Progenitor cell of endocrine pancreas (in vitro differentiated cells): ENCODE data around the gene SEC24D. TPM values are rescaled to one million over a fixed set of nuclear protein-coding genes. Genes with fewer than 3 reads are reported as not detected.
"Not testable (repeated sequence)": the region's sequence is repeated elsewhere in the genome, so short reads cannot be mapped to it uniquely, and the experiment has no call there.

Experiments used
- DNase-seq: peaks from one replicate; pipeline ENCODE4 v3.0.0; 2021; ENCODE audit warnings: low spot score; ENCODE audit not compliant: unreplicated experiment
- H3K27ac Mint-ChIP-seq: 2 replicates; pipeline ENCODE4 v1.8.0; 2021; ENCODE audit warnings: mild to moderate bottlenecking, moderate library complexity, mixed read lengths
- H3K27me3 Mint-ChIP-seq: 2 replicates; pipeline ENCODE4 v1.8.0; 2021; ENCODE audit warnings: mixed read lengths
- H3K36me3 Mint-ChIP-seq: 2 replicates; pipeline ENCODE4 v1.8.0; 2022; ENCODE audit warnings: mixed read lengths; ENCODE audit not compliant: insufficient read depth
- H3K4me1 Mint-ChIP-seq: 2 replicates; pipeline ENCODE4 v1.8.0; 2021; ENCODE audit warnings: low read depth, mixed read lengths
- H3K4me3 Mint-ChIP-seq: 2 replicates; pipeline ENCODE4 v1.8.0; 2021; ENCODE audit warnings: low read depth, mild to moderate bottlenecking, moderate library complexity, mixed read lengths
- H3K9me3 Mint-ChIP-seq: 2 replicates; pipeline ENCODE4 v1.8.0; 2021; ENCODE audit warnings: low read depth, mixed read lengths
- long read RNA-seq: library from polyadenylated mRNA; unstranded; transcript quantifications from one replicate; pipeline ENCODE4 v2.0.0, GENCODE V29; 2020
- total RNA-seq: library from RNA; stranded (reverse); gene quantifications from 2 replicates; pipeline ENCODE4 v1.2.1, GENCODE V29; 2021
- TF ChIP-seq, protein P1 (sequence below): fragments of 200-600 bp; sonication (generic); IDR thresholded peaks from one replicate; pipeline ENCODE4 v1.5.0; 2021; ENCODE audit warnings: antibody characterized with exemption, mild to moderate bottlenecking; ENCODE audit not compliant: unreplicated experiment

The SEC24D gene
- total RNA-seq, result 30.1 and 30.2 TPM in 2 replicates
- long read RNA-seq, full-length matches to known transcripts, result 1 of 20 reads
- long read RNA-seq, partial matches to known transcripts, result 13 of 20 reads
- long read RNA-seq, other reads (novel, unspliced or antisense), result 6 of 20 reads

GRCh38 chr4:118835571-118836300 lies at the start of gene SEC24D:
TSS of gene SEC24D (minus strand) at chr4:118836126. CDS start at chr4:118833696, 2,430 bp downstream.
- Mint-ChIP-seq H3K27me3 (peaks cover 9% of the 10 kb centered on the region), H3K4me1 (peaks cover 7% of the 10 kb centered on the region), H3K36me3 (peaks cover 8% of the 10 kb centered on the region), H3K9me3 (no peaks in the 10 kb centered on the region), H3K4me3 (peak within 1 kb of the TSS; percentile 91), H3K27ac (peak within 1 kb of the TSS; percentile 97)
- TF ChIP-seq, protein P1, sequence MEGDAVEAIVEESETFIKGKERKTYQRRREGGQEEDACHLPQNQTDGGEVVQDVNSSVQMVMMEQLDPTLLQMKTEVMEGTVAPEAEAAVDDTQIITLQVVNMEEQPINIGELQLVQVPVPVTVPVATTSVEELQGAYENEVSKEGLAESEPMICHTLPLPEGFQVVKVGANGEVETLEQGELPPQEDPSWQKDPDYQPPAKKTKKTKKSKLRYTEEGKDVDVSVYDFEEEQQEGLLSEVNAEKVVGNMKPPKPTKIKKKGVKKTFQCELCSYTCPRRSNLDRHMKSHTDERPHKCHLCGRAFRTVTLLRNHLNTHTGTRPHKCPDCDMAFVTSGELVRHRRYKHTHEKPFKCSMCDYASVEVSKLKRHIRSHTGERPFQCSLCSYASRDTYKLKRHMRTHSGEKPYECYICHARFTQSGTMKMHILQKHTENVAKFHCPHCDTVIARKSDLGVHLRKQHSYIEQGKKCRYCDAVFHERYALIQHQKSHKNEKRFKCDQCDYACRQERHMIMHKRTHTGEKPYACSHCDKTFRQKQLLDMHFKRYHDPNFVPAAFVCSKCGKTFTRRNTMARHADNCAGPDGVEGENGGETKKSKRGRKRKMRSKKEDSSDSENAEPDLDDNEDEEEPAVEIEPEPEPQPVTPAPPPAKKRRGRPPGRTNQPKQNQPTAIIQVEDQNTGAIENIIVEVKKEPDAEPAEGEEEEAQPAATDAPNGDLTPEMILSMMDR, result no peak
- peak; percentile 88 for DNase-seq

DNA sequence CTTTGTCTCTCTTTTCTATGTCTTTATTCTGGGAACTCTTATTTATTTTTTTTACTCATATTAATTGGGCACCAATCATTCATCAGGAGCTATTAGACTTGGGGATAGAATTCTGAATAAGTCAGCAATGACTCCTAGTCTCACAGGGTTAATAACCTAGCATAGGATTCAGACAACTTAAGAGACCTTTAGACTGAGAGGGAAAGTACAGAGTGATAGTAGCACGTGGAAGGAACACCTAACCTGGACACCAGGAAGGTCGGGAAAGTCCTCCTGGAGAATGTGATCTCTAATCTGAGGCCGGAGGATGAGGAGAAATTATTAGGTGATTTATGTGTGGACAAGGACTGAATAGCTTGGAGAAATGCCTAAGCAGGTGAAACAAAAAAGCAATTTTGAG lies 48.8 kb upstream of the SEC24D start:
- H3K9me3 Mint-ChIP-seq, result no peaks in the 10 kb centered on the region
- peaks cover 4% of the 10 kb centered on the region for H3K4me1 Mint-ChIP-seq

DNA sequence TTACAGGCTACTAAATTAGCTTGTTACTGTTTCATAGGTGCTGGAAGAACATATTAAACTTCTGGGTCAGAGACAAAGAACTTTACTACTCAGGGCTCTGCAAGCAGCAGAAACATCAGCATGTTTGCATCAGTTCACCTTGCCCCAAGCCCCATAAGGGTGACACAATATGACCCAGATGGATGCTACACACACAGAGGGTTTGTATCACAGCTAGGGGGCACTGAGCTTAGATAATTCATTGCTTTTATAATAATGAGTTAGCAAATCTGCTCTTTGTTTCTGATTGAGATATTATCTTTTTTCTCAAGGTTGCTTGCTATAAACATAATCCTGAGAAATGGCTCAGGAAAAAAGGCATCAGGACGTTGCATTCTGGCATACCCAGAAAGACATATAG lies 47.9 kb upstream of the SEC24D start:
- Mint-ChIP-seq H3K36me3 (no peaks in the 10 kb centered on the region), H3K27me3 (peaks cover 19% of the 10 kb centered on the region), H3K27ac (no peak overlapping the region), H3K9me3 (peaks cover 4% of the 10 kb centered on the region), H3K4me3 (no peak overlapping the region), H3K4me1 (peaks cover under 1% of the 10 kb centered on the region)
- DNase-seq, result no peak
- TF ChIP-seq, protein P1, result no peak

More for the DNA sequence above, 48.8 kb upstream of the SEC24D start:
- H3K27ac Mint-ChIP-seq, result no peak overlapping the region
- TF ChIP-seq, protein P1, result no peak
- no peak overlapping the region for H3K4me3 Mint-ChIP-seq
- peaks cover 25% of the 10 kb centered on the region for H3K27me3 Mint-ChIP-seq
- no peak for DNase-seq
- no peaks in the 10 kb centered on the region for H3K36me3 Mint-ChIP-seq

DNA sequence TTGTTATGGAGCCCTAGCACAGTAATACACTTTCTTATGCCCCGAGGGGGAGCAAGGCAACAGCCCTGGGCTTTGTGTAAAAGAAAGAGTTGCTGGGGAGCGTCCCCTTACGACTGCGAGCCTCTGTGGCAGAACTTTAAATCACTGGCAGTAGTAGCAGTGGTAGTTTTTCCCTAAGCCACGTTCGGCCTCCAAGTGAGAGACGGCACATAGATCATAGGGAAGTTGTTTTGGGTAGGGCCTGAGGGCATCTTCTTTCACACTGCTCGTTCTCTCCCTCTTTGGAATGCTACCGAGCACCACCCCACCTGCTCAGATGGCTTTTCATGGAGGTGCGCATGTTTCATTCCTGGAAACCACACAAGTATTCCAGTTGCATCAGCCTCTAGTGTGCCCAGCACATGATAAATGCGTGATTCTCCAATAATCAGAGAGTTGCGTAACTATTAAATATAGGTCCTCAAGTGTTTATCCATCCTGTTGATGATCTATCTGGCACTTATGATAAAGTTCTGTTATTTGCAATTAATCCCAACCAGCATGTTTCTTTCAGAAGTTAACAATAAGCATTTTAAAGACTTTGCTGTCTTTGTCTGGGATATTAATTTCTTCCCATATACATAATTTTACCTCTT lies 45.7 kb upstream of the SEC24D start:
- TF ChIP-seq, protein P1, result no peak
- no peak for DNase-seq
- Mint-ChIP-seq H3K4me1 (no peaks in the 10 kb centered on the region), H3K27ac (no peak overlapping the region), H3K9me3 (peaks cover 13% of the 10 kb centered on the region), H3K36me3 (no peaks in the 10 kb centered on the region), H3K4me3 (no peak overlapping the region), H3K27me3 (peaks cover 3% of the 10 kb centered on the region)

- Mint-ChIP-seq H3K27ac (no peak overlapping the region), H3K4me1 (no peaks in the 10 kb centered on the region), H3K4me3 (no peak overlapping the region), H3K27me3 (no peaks in the 10 kb centered on the region), H3K36me3 (no peaks in the 10 kb centered on the region), H3K9me3 (peaks cover 13% of the 10 kb centered on the region)
- TF ChIP-seq, protein P1, result no peak
- no peak for DNase-seq
Measured at GRCh38 chr4:118879409-118879808, 43.5 kb upstream of the SEC24D start.

GRCh38 chr4:118878507-118878906 lies 42.6 kb upstream of the SEC24D start:
- H3K4me1 Mint-ChIP-seq, result not testable (repeated sequence)

More at GRCh38 chr4:118878507-118878906, 42.6 kb upstream of the SEC24D start:
- H3K9me3 Mint-ChIP-seq, result peaks cover 13% of the 10 kb centered on the region
- not testable (repeated sequence) for H3K27me3 Mint-ChIP-seq, H3K27ac Mint-ChIP-seq, H3K4me3 Mint-ChIP-seq, DNase-seq, H3K36me3 Mint-ChIP-seq
